G401.6 (cell line): ENCODE data around the gene PTPA.

Experiments
- FAIRE-seq: peaks from 2 replicates; lab custom pipeline; 2012; peaks lifted over from hg19 to GRCh38; lab: Jason Lieb, UNC

The PTPA gene

GRCh38 chr9:129110740-129111527 lies at the start of gene PTPA, which contains the start of gene CRAT:
Gene PTPA (plus strand): TSS chr9:129111415. CDS start chr9:129111601, 186 bp downstream.
Gene CRAT (minus strand): TSS chr9:129110793. CDS start chr9:129110509, 284 bp downstream.
- FAIRE-seq = no peak

- FAIRE-seq = no peak
Observed at GRCh38 chr9:129063061-129063460, 48.2 kb upstream of the PTPA start.

DNA sequence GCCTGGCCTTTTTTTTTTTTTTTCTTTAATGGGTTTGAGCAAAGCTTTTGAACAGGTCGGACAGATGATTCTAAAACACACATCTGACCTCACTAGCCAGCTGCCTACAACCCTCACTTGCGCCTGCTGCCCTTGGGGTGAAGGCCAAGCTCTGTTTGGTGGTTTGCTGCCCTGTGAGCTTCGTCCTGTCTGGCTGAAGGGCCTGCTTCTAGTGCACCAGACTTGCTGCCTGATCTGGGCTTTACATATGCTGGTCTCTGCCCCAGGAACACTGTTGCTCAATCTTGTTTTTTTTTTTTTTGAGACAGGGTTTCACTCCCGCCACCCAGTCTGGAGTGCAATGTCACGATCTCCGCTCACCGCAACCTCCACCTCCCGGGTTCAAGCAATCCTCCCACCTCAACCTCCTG lies 46.7 kb upstream of the PTPA start:
- no peak for FAIRE-seq

- no peak for FAIRE-seq
Observed at GRCh38 chr9:129068110-129068509, 43.1 kb upstream of the PTPA start.

DNA sequence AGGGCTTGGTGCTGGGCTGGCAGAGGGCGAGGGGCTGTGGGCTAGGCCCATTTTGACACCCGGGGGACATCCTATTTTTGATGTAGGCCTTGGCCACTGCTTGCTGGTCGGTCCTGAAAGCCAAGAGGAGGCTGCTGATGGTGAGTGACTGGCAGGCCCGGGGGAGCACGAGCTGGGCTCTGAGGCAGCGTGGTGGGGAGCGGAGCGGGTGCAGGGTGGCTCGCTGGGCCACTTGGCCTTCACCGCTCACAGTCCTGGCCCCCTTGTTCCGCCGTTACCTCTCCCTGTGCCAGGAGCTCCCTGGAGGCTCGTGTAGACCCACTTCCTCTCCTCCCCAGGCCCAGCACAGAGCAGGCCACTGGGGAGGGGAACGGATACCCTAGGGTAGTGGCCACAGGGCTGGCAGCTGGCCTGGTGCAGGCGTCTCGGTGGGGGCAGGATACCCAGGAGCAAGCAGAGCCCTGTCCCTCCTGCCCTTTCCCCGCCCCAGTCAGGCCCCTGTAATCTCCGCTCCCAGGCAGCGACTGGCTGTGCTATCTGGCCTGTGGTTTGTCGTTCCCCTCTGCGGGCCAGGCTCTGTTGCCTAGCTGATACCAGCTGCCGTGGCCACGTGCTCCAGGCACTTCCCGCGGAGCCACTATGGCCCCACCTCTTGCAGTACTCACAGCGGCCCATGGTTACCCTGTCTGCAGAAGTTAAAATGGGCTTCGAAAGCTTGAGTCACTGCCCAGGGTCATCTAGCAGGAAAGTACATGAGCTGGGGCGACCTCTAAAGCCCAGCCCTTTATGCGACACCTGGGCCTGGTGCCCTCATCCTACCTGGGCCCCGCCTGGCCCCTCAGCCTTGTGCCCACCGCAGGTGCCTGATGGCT lies 42.0 kb upstream of the PTPA start:
- FAIRE-seq = no peak

- FAIRE-seq = no peak
Observed at GRCh38 chr9:129069862-129070641, 41.2 kb upstream of the PTPA start.

GRCh38 chr9:129070696-129071525 lies 40.3 kb upstream of the PTPA start:
- no peak for FAIRE-seq

DNA sequence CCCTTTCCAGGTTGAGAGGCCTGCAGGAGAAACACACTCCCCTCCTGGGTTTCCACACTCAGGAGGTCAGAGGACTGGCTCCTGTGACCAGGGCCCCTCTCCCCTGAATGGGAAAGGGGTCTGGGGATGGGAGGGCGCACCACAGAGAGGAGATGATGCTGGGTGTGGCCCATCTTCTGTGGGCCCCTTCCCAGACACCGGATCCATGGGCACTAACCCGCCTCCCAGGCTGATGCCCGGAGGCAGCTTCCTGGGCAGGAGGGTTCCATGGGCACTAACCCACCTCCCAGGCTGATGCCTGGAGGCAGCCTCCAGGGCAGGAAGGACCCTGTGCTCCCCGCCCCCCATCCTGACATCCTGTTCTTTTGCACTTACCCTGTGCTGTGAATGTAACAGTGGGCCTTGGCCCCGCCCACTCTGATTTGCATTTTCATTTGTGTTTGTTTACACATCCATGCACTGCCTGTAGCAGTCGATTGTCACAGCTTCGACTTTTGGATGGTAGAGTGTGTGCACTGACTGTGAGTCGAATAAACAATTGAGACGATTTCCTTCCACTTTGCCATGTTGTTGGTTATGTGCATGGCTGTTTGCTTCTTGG lies 39.6 kb upstream of the PTPA start:
- FAIRE-seq = no peak

DNA sequence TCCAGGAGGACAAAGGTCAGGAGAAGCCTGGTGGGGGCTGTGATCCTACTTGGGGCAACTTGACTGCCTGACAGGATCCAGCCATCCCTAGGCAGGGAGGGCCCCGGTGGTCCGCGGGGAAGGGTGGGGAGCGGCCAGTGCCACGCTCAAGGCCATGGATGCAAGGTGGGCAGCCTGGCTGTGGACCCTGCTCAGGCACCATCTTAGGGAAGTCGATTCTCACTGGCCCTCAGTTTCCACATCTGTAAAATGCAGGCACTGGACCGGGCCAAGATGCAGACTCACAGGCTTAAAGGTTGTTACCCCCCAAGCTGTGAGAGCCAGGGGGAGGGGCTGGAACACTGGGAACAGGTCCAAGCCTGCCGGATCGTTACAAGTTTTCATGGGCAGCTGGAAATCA lies 39.0 kb upstream of the PTPA start:
- FAIRE-seq = no peak

DNA sequence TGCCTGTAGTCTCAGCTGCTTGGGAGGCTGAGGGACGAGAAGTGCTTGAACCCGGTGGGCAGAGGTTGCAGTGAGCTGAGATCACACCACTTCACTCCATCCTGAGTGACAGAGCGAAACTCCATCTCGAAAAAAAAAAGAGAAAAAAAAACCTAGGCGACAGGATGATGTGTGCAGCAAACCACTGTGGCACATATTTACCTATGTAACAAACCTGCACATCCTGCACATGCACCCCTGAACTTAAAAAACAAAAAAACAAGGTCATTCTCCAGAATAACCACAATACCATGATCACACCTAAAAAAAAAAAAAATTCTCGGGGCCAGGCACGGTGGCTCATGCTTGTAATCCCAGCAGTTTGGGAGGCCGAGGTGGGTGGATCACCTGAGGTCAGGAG lies 37.8 kb upstream of the PTPA start:
- no peak for FAIRE-seq

GRCh38 chr9:129074106-129074505 lies 37.1 kb upstream of the PTPA start:
- no peak for FAIRE-seq

GRCh38 chr9:129075996-129076639 lies 35.1 kb upstream of the PTPA start:
- no peak for FAIRE-seq

DNA sequence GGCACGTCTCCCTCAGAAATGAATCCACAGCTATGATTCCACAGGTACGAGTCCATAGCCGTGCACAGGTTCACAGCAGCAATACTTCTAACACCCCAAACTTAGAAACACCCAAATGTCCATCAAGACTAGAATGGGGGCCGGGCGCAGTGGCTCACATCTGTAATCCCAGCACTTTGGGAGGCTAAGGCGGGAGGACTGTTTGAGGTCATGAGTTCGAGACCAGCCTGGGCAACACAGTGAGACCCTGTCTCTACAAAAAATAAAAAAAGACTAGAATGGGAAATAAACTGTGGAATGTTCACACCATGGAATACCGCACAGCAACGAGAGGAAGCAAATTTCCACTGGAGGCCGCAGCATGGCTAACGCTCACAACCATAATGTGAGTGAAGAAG lies 34.6 kb upstream of the PTPA start:
- FAIRE-seq = no peak

GRCh38 chr9:129077236-129077635 lies 34.0 kb upstream of the PTPA start:
- FAIRE-seq = no peak

DNA sequence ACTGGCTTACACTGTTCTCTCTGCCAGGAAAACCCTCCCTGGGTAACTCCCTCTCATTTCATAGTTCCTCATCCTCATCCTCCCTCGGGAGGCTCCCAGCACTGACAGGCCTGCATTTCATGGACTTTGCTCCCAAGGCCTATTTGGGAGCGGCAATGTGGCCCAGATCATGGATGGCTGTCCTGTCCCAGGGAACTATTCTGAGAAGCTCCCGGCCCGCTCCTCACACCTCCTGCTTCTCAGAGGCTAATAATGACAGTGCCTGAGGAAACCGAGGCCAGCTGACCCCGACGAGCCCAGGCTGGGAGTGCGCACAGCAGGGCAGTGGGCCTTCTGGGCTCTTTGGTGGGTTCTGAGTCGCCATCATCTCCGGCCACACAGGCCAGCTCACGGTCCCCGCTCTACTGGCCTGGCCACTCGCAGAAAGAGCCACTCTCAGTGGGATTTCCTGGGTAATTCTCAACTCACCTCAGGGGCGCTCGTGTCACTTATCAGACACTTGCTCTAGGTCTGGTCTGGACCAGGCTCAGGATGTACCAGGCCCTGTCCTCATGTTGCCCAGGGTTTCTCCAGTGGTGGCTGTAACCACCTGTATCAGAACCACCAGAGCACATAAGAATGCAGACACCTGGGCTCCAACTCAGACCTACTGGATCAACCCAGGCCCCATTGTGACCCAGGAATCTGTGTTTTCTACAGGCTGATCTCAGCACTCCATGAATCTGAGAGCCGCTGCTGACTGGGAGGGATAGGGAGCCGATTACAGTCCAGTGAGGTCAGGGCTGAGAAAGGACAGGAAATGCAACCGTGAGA lies 32.3 kb upstream of the PTPA start:
- FAIRE-seq = no peak

DNA sequence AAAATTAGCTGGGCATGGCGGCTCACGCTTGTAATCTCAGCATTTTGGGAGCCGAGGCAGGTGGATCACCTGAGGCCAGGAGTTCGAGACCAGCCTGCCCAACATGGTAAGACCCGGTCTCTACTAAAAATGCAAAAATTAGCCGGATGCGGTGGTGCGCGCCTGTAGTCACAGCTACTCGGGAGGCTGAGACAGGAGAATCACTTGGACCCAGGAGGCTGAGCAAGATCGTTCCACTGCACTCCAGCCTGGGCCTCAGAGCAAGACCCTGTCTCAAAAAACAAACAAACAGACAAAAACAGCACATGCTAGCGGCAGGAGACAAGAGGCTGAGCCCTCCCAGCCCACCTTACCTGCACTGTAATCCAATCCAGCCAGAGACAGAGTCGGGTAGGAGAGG lies 31.4 kb upstream of the PTPA start:
- no peak for FAIRE-seq

- FAIRE-seq = no peak
Observed at GRCh38 chr9:129080298-129080600, 31.0 kb upstream of the PTPA start.

- FAIRE-seq = peak; percentile 97
Observed at GRCh38 chr9:129080601-129081387, 30.4 kb upstream of the PTPA start, which contains the start of gene DOLPP1. Gene DOLPP1 (plus strand): TSS chr9:129081111. CDS start chr9:129081132, 21 bp downstream.

DNA sequence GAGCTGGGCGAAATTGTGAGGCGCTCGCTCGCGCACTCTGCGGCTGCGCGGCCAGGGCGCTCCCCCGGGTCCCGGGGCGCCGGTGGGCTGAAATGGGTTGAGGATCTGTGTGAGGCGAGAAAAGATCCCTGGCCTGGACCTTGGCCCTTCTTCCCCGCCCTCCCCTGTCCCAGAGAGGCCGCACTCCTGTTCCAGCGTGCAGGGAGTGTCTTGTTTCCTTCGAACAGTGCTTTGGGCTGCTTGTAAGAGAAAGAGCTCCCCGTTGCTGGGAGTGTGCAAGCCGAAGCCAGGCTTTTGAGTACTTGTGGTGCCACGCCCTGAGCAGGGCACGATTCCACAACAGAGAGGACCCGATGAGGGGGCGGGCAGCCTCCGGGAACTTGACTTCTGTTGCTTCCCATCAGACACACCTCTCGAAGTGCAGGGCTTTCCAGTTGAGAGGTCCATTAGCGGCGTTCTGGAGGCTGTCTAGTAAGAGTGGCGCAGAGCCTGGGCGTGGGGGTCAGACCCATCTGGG lies 29.8 kb upstream of the PTPA start:
- no peak for FAIRE-seq
